H9 (cell line): ENCODE results near the gene RHBDF1. TPM values are rescaled to one million over a fixed set of nuclear protein-coding genes. Genes with fewer than 3 reads are reported as not detected.

Source experiments
- DNase-seq: peaks from one replicate; pipeline ENCODE4 v3.0.0-alpha.2; 2017
- H2AFZ ChIP-seq: one replicate; pipeline ENCODE4 v1.6.1; 2013; ENCODE audit warnings: mild to moderate bottlenecking, low read length, control low read depth, moderate library complexity
- H2AK5ac ChIP-seq: 2 replicates; pipeline ENCODE4 v1.6.1; 2013; ENCODE audit warnings: low read length, control low read depth, mixed read lengths; ENCODE audit not compliant: insufficient read length
- H2BK120ac ChIP-seq: one replicate; pipeline ENCODE4 v1.6.1; 2013; ENCODE audit warnings: low read depth, mild to moderate bottlenecking, low read length, control low read depth, inconsistent platforms; ENCODE audit not compliant: poor library complexity, severe bottlenecking
- H2BK12ac ChIP-seq: 2 replicates; pipeline ENCODE4 v1.6.1; 2013; ENCODE audit warnings: low read length, control low read depth, mixed read lengths, low read depth; ENCODE audit not compliant: insufficient read length
- H2BK15ac ChIP-seq: 2 replicates; pipeline ENCODE4 v1.6.1; 2013; ENCODE audit warnings: low read depth, low read length, control low read depth
- H2BK20ac ChIP-seq: one replicate; pipeline ENCODE4 v1.6.1; 2013; ENCODE audit warnings: low read depth, mild to moderate bottlenecking, low read length, control low read depth, inconsistent platforms; ENCODE audit not compliant: poor library complexity, severe bottlenecking
- H2BK5ac ChIP-seq: 2 replicates; pipeline ENCODE4 v1.6.1; 2013; ENCODE audit warnings: low read length, control low read depth, mixed read lengths; ENCODE audit not compliant: insufficient read length
- H3K14ac ChIP-seq: 2 replicates; pipeline ENCODE4 v1.6.1; 2013; ENCODE audit warnings: low read length, control low read depth; ENCODE audit not compliant: insufficient read depth
- H3K18ac ChIP-seq: 2 replicates; pipeline ENCODE4 v1.6.1; 2013; ENCODE audit warnings: low read depth, mild to moderate bottlenecking, mixed read lengths, low read length, control low read depth; ENCODE audit not compliant: insufficient read length
- H3K23ac ChIP-seq: 2 replicates; pipeline ENCODE4 v1.6.1; 2013; ENCODE audit warnings: low read length, control low read depth, mixed read lengths, low read depth; ENCODE audit not compliant: insufficient read length
- H3K23me2 ChIP-seq: 2 replicates; pipeline ENCODE4 v1.6.1; 2013; ENCODE audit warnings: low read depth, mild to moderate bottlenecking, mixed read lengths, low read length, control low read depth; ENCODE audit not compliant: insufficient read length, poor library complexity, severe bottlenecking
- H3K27ac ChIP-seq: 2 replicates; pipeline ENCODE4 v1.5.1; 2013; ENCODE audit warnings: low read length, control low read depth, mixed read lengths, low read depth; ENCODE audit not compliant: insufficient read length
- H3K27me3 ChIP-seq: 2 replicates; pipeline ENCODE4 v1.6.1; 2013; ENCODE audit warnings: low read length, control low read depth, inconsistent platforms; ENCODE audit not compliant: insufficient read depth
- H3K4ac ChIP-seq: 2 replicates; pipeline ENCODE4 v1.6.1; 2013; ENCODE audit warnings: low read depth, mild to moderate bottlenecking, control low read depth, inconsistent platforms, low read length, moderate library complexity
- H3K4me1 ChIP-seq: 2 replicates; pipeline ENCODE4 v1.6.1; 2013; ENCODE audit warnings: low read length, control low read depth, inconsistent platforms; ENCODE audit not compliant: insufficient read depth
- H3K4me2 ChIP-seq: 2 replicates; pipeline ENCODE4 v1.6.1; 2013; ENCODE audit warnings: low read length, control low read depth, mixed read lengths; ENCODE audit not compliant: insufficient read length, insufficient read depth
- H3K56ac ChIP-seq: 2 replicates; pipeline ENCODE4 v1.6.1; 2013; ENCODE audit warnings: low read depth, mild to moderate bottlenecking, mixed read lengths, low read length, control low read depth; ENCODE audit not compliant: insufficient read length
- H3K79me1 ChIP-seq: 2 replicates; pipeline ENCODE4 v1.6.1; 2013; ENCODE audit warnings: low read depth, mild to moderate bottlenecking, moderate library complexity, low read length, control low read depth, inconsistent platforms; ENCODE audit not compliant: insufficient read depth, poor library complexity, severe bottlenecking
- H3K79me2 ChIP-seq: 2 replicates; pipeline ENCODE4 v1.6.1; 2013; ENCODE audit warnings: low read length, control low read depth, inconsistent platforms; ENCODE audit not compliant: insufficient read depth
- H3K9ac ChIP-seq: 2 replicates; pipeline ENCODE4 v1.6.1; 2013; ENCODE audit warnings: low read length, control low read depth, mixed read lengths; ENCODE audit not compliant: insufficient read length; ENCODE audit errors: extremely low read depth
- H3K9me3 ChIP-seq: one replicate; pipeline ENCODE4 v1.6.1; 2013; ENCODE audit warnings: low read depth, low read length, inconsistent platforms; ENCODE audit not compliant: control insufficient read depth
- H3T11ph ChIP-seq: one replicate; pipeline ENCODE4 v1.6.1; 2013; ENCODE audit warnings: mild to moderate bottlenecking, low read length, control low read depth, inconsistent platforms
- H4K20me1 ChIP-seq: one replicate; pipeline ENCODE4 v1.6.1; 2013; ENCODE audit not compliant: control insufficient read depth, insufficient read length, insufficient read depth
- H4K5ac ChIP-seq: 2 replicates; pipeline ENCODE4 v1.6.1; 2013; ENCODE audit warnings: low read depth, mild to moderate bottlenecking, mixed read lengths, low read length, control low read depth; ENCODE audit not compliant: insufficient read length
- H4K8ac ChIP-seq: replicated peaks from 2 replicates; pipeline ENCODE4 v1.6.1; 2013; ENCODE audit warnings: low read length, control low read depth, mixed read lengths, low read depth; ENCODE audit not compliant: insufficient read length
- H4K91ac ChIP-seq: 2 replicates; pipeline ENCODE4 v1.6.1; 2013; ENCODE audit warnings: low read depth, mild to moderate bottlenecking, moderate library complexity, mixed read lengths, low read length, control low read depth; ENCODE audit not compliant: insufficient read length
- H3K27ac Mint-ChIP-seq, 3 experiments: 2 replicates in 2 of 3; 3 replicates in 1 of 3; pipeline ENCODE4 v1.8.0; 2020 to 2021; ENCODE audit warnings: mixed read lengths in 3 of 3, mild to moderate bottlenecking in 1 of 3, moderate library complexity in 1 of 3
- H3K27me3 Mint-ChIP-seq: 2 replicates; pipeline ENCODE4 v1.8.0; 2021; ENCODE audit warnings: low read depth, mild to moderate bottlenecking, moderate library complexity, mixed read lengths
- H3K36me3 Mint-ChIP-seq, 3 experiments: 2 replicates in 2 of 3; 3 replicates in 1 of 3; pipeline ENCODE4 v1.8.0; 2020 to 2021; ENCODE audit warnings: low read depth in 3 of 3, mixed read lengths in 3 of 3; ENCODE audit not compliant: insufficient read depth in 1 of 3
- H3K4me1 Mint-ChIP-seq, 2 experiments: 2 replicates each; pipeline ENCODE4 v1.8.0; 2020; ENCODE audit warnings: mixed read lengths in 2 of 2
- H3K4me3 Mint-ChIP-seq, 2 experiments: 2 replicates in 1 of 2; 3 replicates in 1 of 2; pipeline ENCODE4 v1.8.0; 2020 to 2021; ENCODE audit warnings: mild to moderate bottlenecking in 2 of 2, mixed read lengths in 2 of 2, moderate library complexity in 1 of 2
- H3K9me3 Mint-ChIP-seq, 2 experiments: 2 replicates in 1 of 2; 3 replicates in 1 of 2; pipeline ENCODE4 v1.8.0; 2020; ENCODE audit warnings: mild to moderate bottlenecking in 2 of 2, mixed read lengths in 2 of 2, moderate library complexity in 1 of 2
- WGBS: extraction: QIAGEN DNeasy Blood & Tissue Kit; methylation state at CpG from one replicate; pipeline ENCODE4 v1.1.7; 2013; ENCODE audit warnings: missing lambda C conversion rate, low lambda C conversion rate, mixed read lengths; ENCODE audit not compliant: insufficient read length; ENCODE audit errors: extremely low coverage; 5-methylcytosine and 5-hydroxymethylcytosine counted together
- total RNA-seq: library from RNA; stranded (reverse); gene quantifications from 2 replicates; pipeline ENCODE4 v1.2.1, GENCODE V29; 2021
- TF ChIP-seq, protein P1 (sequence below): fragments of 200-600 bp; sonication (generic); conservative IDR thresholded peaks from 3 replicates; pipeline ENCODE4 v1.8.0; 2021; ENCODE audit warnings: antibody characterized with exemption, mild to moderate bottlenecking

RHBDF1 gene
- total RNA-seq, 1 experiment from 2014 or later, result 34.6 TPM

- Histone ChIP-seq H3K23ac (no peak overlapping the region), H3K4me1 (no peaks in the 10 kb centered on the region), H2BK5ac (no peak overlapping the region), H3K9me3 (no peaks in the 10 kb centered on the region), H3K79me1 (no peaks in the 10 kb centered on the region), H4K5ac (no peak overlapping the region), H2AK5ac (no peak overlapping the region), H3T11ph (no peak overlapping the region), H3K56ac (no peak overlapping the region), H2BK120ac (no peak overlapping the region), H3K4me2 (no peak overlapping the region), H3K9ac (no peak overlapping the region), H2BK12ac (no peak overlapping the region), H3K79me2 (no peaks in the 10 kb centered on the region), H3K18ac (no peak overlapping the region), H2AFZ (no peak overlapping the region), H3K14ac (no peak overlapping the region), H4K91ac (no peak overlapping the region), H3K23me2 (no peaks in the 10 kb centered on the region), H3K27ac (no peak overlapping the region), H3K27me3 (no peaks in the 10 kb centered on the region), H2BK20ac (no peak overlapping the region), H4K20me1 (peaks cover 2% of the 10 kb centered on the region), H3K4ac (no peak overlapping the region), H2BK15ac (no peak overlapping the region), H4K8ac (no peak overlapping the region)
- Mint-ChIP-seq H3K36me3 (peaks cover 8 to 47% (median 35%) of the 10 kb centered on the region in 3 experiments), H3K4me3 (no peak overlapping the region), H3K9me3 (no peaks in the 10 kb centered on the region), H3K4me1 (peaks cover 7 to 8% of the 10 kb centered on the region in 2 experiments; a peak in 3 of 4 replicates), H3K27ac (no peak overlapping the region), H3K27me3 (no peaks in the 10 kb centered on the region; the same call in 1 of the 2 replicates)
- no peak for DNase-seq
- TF ChIP-seq, protein P1, sequence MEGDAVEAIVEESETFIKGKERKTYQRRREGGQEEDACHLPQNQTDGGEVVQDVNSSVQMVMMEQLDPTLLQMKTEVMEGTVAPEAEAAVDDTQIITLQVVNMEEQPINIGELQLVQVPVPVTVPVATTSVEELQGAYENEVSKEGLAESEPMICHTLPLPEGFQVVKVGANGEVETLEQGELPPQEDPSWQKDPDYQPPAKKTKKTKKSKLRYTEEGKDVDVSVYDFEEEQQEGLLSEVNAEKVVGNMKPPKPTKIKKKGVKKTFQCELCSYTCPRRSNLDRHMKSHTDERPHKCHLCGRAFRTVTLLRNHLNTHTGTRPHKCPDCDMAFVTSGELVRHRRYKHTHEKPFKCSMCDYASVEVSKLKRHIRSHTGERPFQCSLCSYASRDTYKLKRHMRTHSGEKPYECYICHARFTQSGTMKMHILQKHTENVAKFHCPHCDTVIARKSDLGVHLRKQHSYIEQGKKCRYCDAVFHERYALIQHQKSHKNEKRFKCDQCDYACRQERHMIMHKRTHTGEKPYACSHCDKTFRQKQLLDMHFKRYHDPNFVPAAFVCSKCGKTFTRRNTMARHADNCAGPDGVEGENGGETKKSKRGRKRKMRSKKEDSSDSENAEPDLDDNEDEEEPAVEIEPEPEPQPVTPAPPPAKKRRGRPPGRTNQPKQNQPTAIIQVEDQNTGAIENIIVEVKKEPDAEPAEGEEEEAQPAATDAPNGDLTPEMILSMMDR, result no peak
- no CpG with 5 or more reads among the region's 23 CpGs for WGBS
Observed at GRCh38 chr16:86483-86952, 14.1 kb upstream of the RHBDF1 start.
